PFSK-1 (cell line): ENCODE measurements around the gene YTHDF1.

Source experiments
- POLR2AphosphoS5 ChIP-seq: IDR thresholded peaks from 2 replicates; pipeline ENCODE4 v1.6.1; 2012; ENCODE audit warnings: low read depth, mild to moderate bottlenecking, control low read depth, low read length, moderate library complexity
- SIN3A ChIP-seq: IDR thresholded peaks from 2 replicates; pipeline ENCODE4 v1.6.1; 2012; ENCODE audit warnings: mild to moderate bottlenecking, low read length, moderate library complexity, borderline replicate concordance; ENCODE audit not compliant: insufficient read depth
- TAF1 ChIP-seq: IDR thresholded peaks from 2 replicates; pipeline ENCODE4 v1.6.1; 2012; ENCODE audit warnings: low read length, control low read depth, borderline replicate concordance; ENCODE audit not compliant: insufficient read depth

- TF ChIP-seq SIN3A (no peak), POLR2AphosphoS5 (no peak), TAF1 (no peak)
Measured at GRCh38 chr20:63257629-63258028, 41.7 kb upstream of the YTHDF1 start.
